WERI-Rb-1 (cell line): ENCODE results near the gene PSG6.
"Not testable (repeated sequence)": the region's sequence is repeated elsewhere in the genome, so short reads cannot be mapped to it uniquely, and the experiment has no call there.

Experiments used
- DNase-seq: peaks from one replicate; pipeline ENCODE4 v3.0.0-alpha.2; 2020
- H3K27ac ChIP-seq: fragments of 250-450 bp; sonication (Bioruptor Pico); 2 replicates; pipeline ENCODE4 v1.5.1; 2020; ENCODE audit warnings: mild to moderate bottlenecking, moderate library complexity
- H3K27me3 ChIP-seq: fragments of 250-450 bp; sonication (Bioruptor Pico); 2 replicates; pipeline ENCODE4 v1.5.1; 2021; ENCODE audit warnings: mild to moderate bottlenecking, low read depth, moderate library complexity; ENCODE audit not compliant: insufficient read depth, severe bottlenecking
- H3K36me3 ChIP-seq: fragments of 250-450 bp; sonication (Bioruptor Pico); 2 replicates; pipeline ENCODE4 v1.5.1; 2020; ENCODE audit warnings: mild to moderate bottlenecking, moderate library complexity
- H3K4me3 ChIP-seq: 2 replicates; pipeline ENCODE4 v1.5.1; 2011; ENCODE audit warnings: low read depth, mild to moderate bottlenecking, control low read depth, low read length
- H3K9me3 ChIP-seq: fragments of 250-450 bp; sonication (Bioruptor Pico); 2 replicates; pipeline ENCODE4 v1.5.1; 2021; ENCODE audit warnings: mild to moderate bottlenecking, moderate library complexity; ENCODE audit not compliant: severe bottlenecking
- CTCF ChIP-seq: IDR thresholded peaks from 2 replicates; pipeline ENCODE4 v1.5.1; 2011; ENCODE audit warnings: low read depth, mild to moderate bottlenecking, control low read depth, inconsistent platforms, low read length

The PSG6 gene

GRCh38 chr19:42917634-42918033 lies at the start of gene PSG6:
PSG6 (minus strand) TSS chr19:42917894; CDS start chr19:42917792, 102 bp downstream.
- H3K27me3 ChIP-seq, result peaks cover 23% of the 10 kb centered on the region
- DNase-seq, H3K27ac ChIP-seq, H3K4me3 ChIP-seq, H3K9me3 ChIP-seq, H3K36me3 ChIP-seq: not testable (repeated sequence)

DNA sequence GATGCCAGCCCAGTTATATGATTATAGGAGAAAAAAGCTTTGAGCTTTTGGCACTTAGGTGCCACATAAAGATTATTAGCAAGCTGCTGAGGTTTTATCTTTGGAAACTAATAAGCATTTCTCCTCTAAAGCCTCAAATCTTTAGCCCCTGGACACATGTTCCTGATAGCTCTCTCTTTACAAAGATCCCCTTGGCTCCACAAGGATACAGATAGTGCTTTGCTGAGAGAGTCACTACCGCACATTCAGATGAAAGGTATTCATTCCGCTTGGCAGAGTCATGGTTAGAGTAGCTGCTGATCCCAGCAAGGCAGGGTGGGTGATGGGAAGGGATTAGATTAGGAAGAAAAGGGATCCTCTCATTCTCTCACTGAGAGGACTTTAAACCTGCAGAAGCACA lies 47.5 kb upstream of the PSG6 start:
- no peak for DNase-seq
- H3K27me3 ChIP-seq, result peaks cover 13% of the 10 kb centered on the region
- TF ChIP-seq CTCF, result no peak
- no peaks in the 10 kb centered on the region for H3K9me3 ChIP-seq
- H3K27ac ChIP-seq, result no peak overlapping the region
- H3K36me3 ChIP-seq, result no peaks in the 10 kb centered on the region
- no peak overlapping the region for H3K4me3 ChIP-seq

DNA sequence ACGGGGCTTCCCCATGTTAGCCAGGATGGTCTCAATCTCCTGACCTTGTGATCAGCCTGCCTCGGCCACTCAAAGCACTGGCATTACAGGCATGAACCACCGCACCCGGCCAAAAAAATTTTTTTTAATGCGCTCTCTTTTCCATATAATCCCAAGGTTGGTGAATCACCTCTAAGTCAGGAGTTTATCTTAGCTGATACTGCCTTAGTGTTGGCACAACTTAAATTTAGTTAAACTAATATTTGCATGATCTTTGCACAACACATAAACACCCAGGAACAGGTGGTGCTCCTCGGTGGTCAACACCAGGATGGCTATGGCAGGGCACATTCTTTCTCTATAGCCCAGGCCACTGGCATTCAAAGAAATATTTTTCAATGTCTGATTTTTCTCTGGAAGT lies 43.4 kb upstream of the PSG6 start:
- Histone ChIP-seq H3K4me3 (no peak overlapping the region), H3K27me3 (peaks cover 8% of the 10 kb centered on the region), H3K27ac (no peak overlapping the region), H3K9me3 (no peaks in the 10 kb centered on the region), H3K36me3 (no peaks in the 10 kb centered on the region)
- DNase-seq, result no peak
- TF ChIP-seq CTCF, result no peak

- not testable (repeated sequence) for H3K4me3 ChIP-seq, H3K36me3 ChIP-seq, H3K9me3 ChIP-seq, H3K27ac ChIP-seq, DNase-seq
- H3K27me3 ChIP-seq, result peaks cover 16% of the 10 kb centered on the region
Observed at GRCh38 chr19:42952126-42952525, 34.4 kb upstream of the PSG6 start.

- not testable (repeated sequence) for H3K4me3 ChIP-seq, DNase-seq, H3K36me3 ChIP-seq, H3K9me3 ChIP-seq, H3K27ac ChIP-seq
- H3K27me3 ChIP-seq, result peaks cover 16% of the 10 kb centered on the region
Observed at GRCh38 chr19:42951476-42951875, 33.8 kb upstream of the PSG6 start.

DNA sequence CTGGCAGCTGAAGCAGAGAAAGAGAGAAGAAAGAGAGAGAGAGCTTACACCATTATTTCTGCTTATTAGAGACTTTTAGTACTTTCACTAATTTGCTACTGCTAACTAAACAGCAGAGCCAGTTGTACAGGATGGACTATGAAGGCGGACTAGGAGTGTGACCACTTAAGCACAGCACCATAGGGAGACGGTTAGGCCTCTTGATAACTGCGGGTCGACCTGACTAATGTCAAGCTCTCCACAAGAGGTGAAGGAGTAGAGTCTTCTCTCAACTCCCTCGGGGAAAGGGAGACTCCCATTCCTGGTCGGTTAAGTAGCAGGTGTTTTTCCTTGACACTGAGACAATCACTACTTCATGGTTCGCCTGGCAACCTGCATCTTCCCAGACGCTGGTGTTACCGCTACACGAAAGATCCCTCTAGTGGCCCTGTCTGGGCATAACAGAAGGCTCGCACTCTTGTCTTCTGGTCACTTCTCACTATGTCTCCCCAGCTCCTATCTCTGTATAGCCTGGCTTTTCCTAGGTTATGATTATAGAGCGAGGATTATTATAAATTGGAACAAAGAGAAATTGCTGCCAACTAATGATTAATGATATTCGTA lies 24.6 kb upstream of the PSG6 start:
- DNase-seq, result peak; percentile 38
- H3K27ac ChIP-seq, result no peak overlapping the region
- TF ChIP-seq CTCF, result peak; percentile 64

GRCh38 chr19:42937107-42937506 lies 19.4 kb upstream of the PSG6 start, which contains the start of gene PSG7:
PSG7 (minus strand) TSS chr19:42937207; CDS start chr19:42937076, 131 bp downstream.
- not testable (repeated sequence) for DNase-seq, H3K9me3 ChIP-seq, H3K4me3 ChIP-seq, H3K27ac ChIP-seq, H3K36me3 ChIP-seq
- peaks cover 17% of the 10 kb centered on the region for H3K27me3 ChIP-seq

More for the DNA sequence above, 24.6 kb upstream of the PSG6 start:
- Histone ChIP-seq H3K36me3 (no peaks in the 10 kb centered on the region), H3K27me3 (peaks cover 15% of the 10 kb centered on the region), H3K9me3 (no peaks in the 10 kb centered on the region), H3K4me3 (no peak overlapping the region)

GRCh38 chr19:42934726-42935125 lies 17.0 kb upstream of the PSG6 start:
- H3K27me3 ChIP-seq, result peaks cover 20% of the 10 kb centered on the region
- H3K27ac ChIP-seq, H3K36me3 ChIP-seq, H3K9me3 ChIP-seq, DNase-seq, H3K4me3 ChIP-seq: not testable (repeated sequence)

DNA sequence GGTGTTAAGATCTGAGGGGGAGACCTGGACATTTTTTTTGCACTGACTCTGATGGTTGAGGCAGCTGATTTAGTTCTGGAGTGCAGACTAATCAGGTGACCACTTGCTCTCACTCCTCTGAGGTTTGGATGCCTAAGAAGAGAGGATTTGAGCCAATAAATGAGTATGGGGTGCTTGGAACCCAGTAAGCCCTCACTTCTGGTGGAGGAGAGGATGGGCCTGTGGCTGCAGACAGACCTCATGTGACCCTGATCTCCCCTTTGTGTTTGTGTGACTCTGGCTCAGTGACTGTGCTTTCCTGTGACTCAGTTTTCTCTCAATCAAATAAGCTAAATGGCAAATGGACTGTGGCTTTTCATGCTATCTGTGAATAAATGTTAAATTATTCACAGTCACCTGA lies 16.5 kb upstream of the PSG6 start:
- H3K9me3 ChIP-seq, H3K27ac ChIP-seq, H3K4me3 ChIP-seq, H3K36me3 ChIP-seq, DNase-seq: not testable (repeated sequence)
- peaks cover 21% of the 10 kb centered on the region for H3K27me3 ChIP-seq

- not testable (repeated sequence) for H3K4me3 ChIP-seq, DNase-seq, H3K36me3 ChIP-seq, H3K9me3 ChIP-seq, H3K27ac ChIP-seq
- peaks cover 26% of the 10 kb centered on the region for H3K27me3 ChIP-seq
Observed at GRCh38 chr19:42933412-42933811, 15.7 kb upstream of the PSG6 start.

- peaks cover 29% of the 10 kb centered on the region for H3K27me3 ChIP-seq
- not testable (repeated sequence) for DNase-seq, H3K27ac ChIP-seq
Observed at GRCh38 chr19:42932485-42933101, 14.9 kb upstream of the PSG6 start.

More at GRCh38 chr19:42932485-42933101, 14.9 kb upstream of the PSG6 start:
- H3K4me3 ChIP-seq, H3K36me3 ChIP-seq, H3K9me3 ChIP-seq: not testable (repeated sequence)
